Kidney (tissue), 14 donors: ENCODE data around the gene SMAD6. TPM values are rescaled to one million over a fixed set of nuclear protein-coding genes. Genes with fewer than 3 reads are reported as not detected.

Experiments
- DNase-seq, 5 donors: peaks; one replicate each; pipeline ENCODE4 v3.0.0-alpha.2; 2013 to 2020
- FAIRE-seq: peaks from 2 replicates; lab custom pipeline; 2012; peaks lifted over from hg19 to GRCh38; lab: Jason Lieb, UNC
- H3K27ac ChIP-seq, 2 donors: one replicate each; pipeline ENCODE4 v1.7.0; 2013; ENCODE audit warnings: low read depth in 2 of 2, low read length in 2 of 2, inconsistent platforms in 1 of 2
- H3K27me3 ChIP-seq: one replicate; pipeline ENCODE4 v1.7.1; 2013; ENCODE audit warnings: low read length, inconsistent platforms; ENCODE audit not compliant: control insufficient read depth, insufficient read depth
- H3K36me3 ChIP-seq, 3 donors: one replicate each; pipeline versions ENCODE4 v1.7.0 to v1.7.1; 2013; ENCODE audit warnings: low read length in 3 of 3, control low read depth in 1 of 3, inconsistent platforms in 1 of 3; ENCODE audit not compliant: insufficient read depth in 3 of 3, control insufficient read depth in 2 of 3
- H3K4me1 ChIP-seq, 3 donors: one replicate each; pipeline versions ENCODE4 v1.7.0 to v1.7.1; 2013; ENCODE audit warnings: low read length in 3 of 3, inconsistent platforms in 1 of 3, low read depth in 1 of 3; ENCODE audit not compliant: control insufficient read depth in 2 of 3, insufficient read depth in 2 of 3
- H3K4me3 ChIP-seq, 3 donors: one replicate each; pipeline versions ENCODE4 v1.7.0 to v1.8.1; 2013; ENCODE audit warnings: low read length in 3 of 3, control low read depth in 1 of 3, inconsistent platforms in 1 of 3
- H3K9ac ChIP-seq, 3 donors: one replicate each; pipeline versions ENCODE4 v1.7.0 to v1.7.1; 2013; ENCODE audit warnings: low read length in 3 of 3, control low read depth in 1 of 3, inconsistent platforms in 1 of 3
- H3K9me3 ChIP-seq, 3 donors: one replicate each; pipeline versions ENCODE4 v1.7.0 to v1.7.1; 2013; ENCODE audit warnings: low read length in 3 of 3, control low read depth in 1 of 3, inconsistent platforms in 1 of 3; ENCODE audit not compliant: control insufficient read depth in 2 of 3, insufficient read depth in 1 of 3
- CTCF ChIP-seq: IDR thresholded peaks from 3 replicates; pipeline ENCODE4 v1.5.1; 2012; ENCODE audit warnings: mild to moderate bottlenecking, moderate library complexity, borderline replicate concordance; ENCODE audit not compliant: insufficient read depth; ENCODE audit errors: extremely low read depth
- intact Hi-C: fragments of 100-400 bp; cut with DNase I; formaldehyde crosslinking; loops from one replicate; pipeline ENCODE4 v1.11.1; 2022
- polyA plus RNA-seq: library from polyadenylated mRNA; stranded (reverse); fragments of 350-450 nt; fragmentation: Illumina TruSeq; extraction: RNeasy Lipid Tissue Mini Kit (QIAGEN cat#74804); gene quantifications from one replicate; pipeline ENCODE4 v1.2.3, GENCODE V29; 2014; ENCODE audit warnings: low read depth, low replicate concordance; ENCODE audit not compliant: insufficient read depth
- total RNA-seq: library from RNA; stranded (reverse); fragmentation: NEBNext Ultra II Directional; extraction: Animal tissue kit (Norgen Biotek cat#: 25700); gene quantifications from one replicate; pipeline ENCODE4 v1.2.1, GENCODE V29; 2021
- donor health status: control.
- donor health status: control.
- donor health status: control.
- donor health status: control.
- donor health status: control.
- donor health status: DM: yes; HTN: yes; CAD: no.
- donor health status: Normal renal cell carcinoma (clear cell type).

The SMAD6 gene
- total and polyA plus RNA-seq, 2 donors from 2014 or later = 15.4 to 23.0 TPM

GRCh38 chr15:66713843-66714508 lies 11.9 kb downstream of the SMAD6 start:
- H3K4me3 ChIP-seq = no peak overlapping the region
- peaks cover 10 to 50% (median 35%) of the 10 kb centered on the region in 3 donors for H3K4me1 ChIP-seq
- peak overlapping the region in 1 of 2 donors; percentile 9 for H3K27ac ChIP-seq

GRCh38 chr15:66714543-66714981 lies 12.5 kb downstream of the SMAD6 start:
- FAIRE-seq (no peak), DNase-seq (no peak)
- no peaks in the 10 kb centered on the region for H3K9me3 ChIP-seq
- peaks cover 10 to 45% (median 37%) of the 10 kb centered on the region in 3 donors for H3K4me1 ChIP-seq
- H3K27me3 ChIP-seq = no peaks in the 10 kb centered on the region
- no peak overlapping the region for H3K4me3 ChIP-seq
- TF ChIP-seq CTCF = no peak
- intact Hi-C loops = no loop called here
- H3K27ac ChIP-seq = peak overlapping the region in 1 of 2 donors; percentile 38
- peak overlapping the region in 1 of 3 donors; percentile 7 for H3K9ac ChIP-seq
- H3K36me3 ChIP-seq = peaks cover 2 to 18% (median 5%) of the 10 kb centered on the region in 3 donors

More at GRCh38 chr15:66713843-66714508, 11.9 kb downstream of the SMAD6 start:
- no peak for TF ChIP-seq CTCF
- Histone ChIP-seq H3K9me3 (no peaks in the 10 kb centered on the region), H3K9ac (peak overlapping the region in 1 of 3 donors; percentile 7), H3K36me3 (peaks cover 2 to 17% (median 5%) of the 10 kb centered on the region in 3 donors), H3K27me3 (no peaks in the 10 kb centered on the region)
- no peak for DNase-seq
- no peak for FAIRE-seq
- intact Hi-C loops = no loop called here

GRCh38 chr15:66715181-66715624 lies 13.2 kb downstream of the SMAD6 start:
- Histone ChIP-seq H3K9ac (no peak overlapping the region), H3K4me1 (peaks cover 10 to 45% (median 36%) of the 10 kb centered on the region in 3 donors), H3K9me3 (no peaks in the 10 kb centered on the region), H3K4me3 (no peak overlapping the region), H3K27ac (peak overlapping the region; percentile 13 to 37), H3K36me3 (peaks cover 2 to 18% (median 5%) of the 10 kb centered on the region in 3 donors), H3K27me3 (no peaks in the 10 kb centered on the region)
- TF ChIP-seq CTCF = no peak
- intact Hi-C loops = no loop called here
- FAIRE-seq = peak; percentile 23
- peak in 2 of 5 donors; percentile 21 to 58 for DNase-seq
